ENCODE results near the gene ANKRD1.
A peak's percentile ranks its signal among the peaks of the same experiment; 100 is the strongest.
"Not testable (repeated sequence)": the region's sequence is repeated elsewhere in the genome, so short reads cannot be mapped to it uniquely, and the experiment has no call there.

Gene ANKRD1

DNA sequence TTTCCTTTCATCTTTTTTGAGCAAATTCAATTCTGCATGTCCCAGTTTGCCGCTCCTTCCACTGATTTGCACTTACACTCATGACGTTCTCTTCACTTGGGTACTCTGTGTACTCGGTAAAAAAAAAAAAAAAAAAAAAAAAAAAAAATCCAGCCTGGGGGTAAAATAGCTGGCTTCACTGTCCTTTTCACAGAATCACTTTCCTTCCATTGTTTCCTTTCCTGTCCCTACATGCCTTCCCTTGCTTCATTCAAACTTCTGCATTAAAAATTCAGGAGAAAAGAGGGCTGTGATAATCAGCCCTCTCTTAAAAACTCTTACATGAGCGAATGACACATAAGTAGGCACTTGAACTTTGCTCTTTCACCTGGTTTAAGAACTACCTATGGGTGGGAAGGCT is 8.7 kb downstream of the ANKRD1 start:
- DNase-seq, result no peak

DNA sequence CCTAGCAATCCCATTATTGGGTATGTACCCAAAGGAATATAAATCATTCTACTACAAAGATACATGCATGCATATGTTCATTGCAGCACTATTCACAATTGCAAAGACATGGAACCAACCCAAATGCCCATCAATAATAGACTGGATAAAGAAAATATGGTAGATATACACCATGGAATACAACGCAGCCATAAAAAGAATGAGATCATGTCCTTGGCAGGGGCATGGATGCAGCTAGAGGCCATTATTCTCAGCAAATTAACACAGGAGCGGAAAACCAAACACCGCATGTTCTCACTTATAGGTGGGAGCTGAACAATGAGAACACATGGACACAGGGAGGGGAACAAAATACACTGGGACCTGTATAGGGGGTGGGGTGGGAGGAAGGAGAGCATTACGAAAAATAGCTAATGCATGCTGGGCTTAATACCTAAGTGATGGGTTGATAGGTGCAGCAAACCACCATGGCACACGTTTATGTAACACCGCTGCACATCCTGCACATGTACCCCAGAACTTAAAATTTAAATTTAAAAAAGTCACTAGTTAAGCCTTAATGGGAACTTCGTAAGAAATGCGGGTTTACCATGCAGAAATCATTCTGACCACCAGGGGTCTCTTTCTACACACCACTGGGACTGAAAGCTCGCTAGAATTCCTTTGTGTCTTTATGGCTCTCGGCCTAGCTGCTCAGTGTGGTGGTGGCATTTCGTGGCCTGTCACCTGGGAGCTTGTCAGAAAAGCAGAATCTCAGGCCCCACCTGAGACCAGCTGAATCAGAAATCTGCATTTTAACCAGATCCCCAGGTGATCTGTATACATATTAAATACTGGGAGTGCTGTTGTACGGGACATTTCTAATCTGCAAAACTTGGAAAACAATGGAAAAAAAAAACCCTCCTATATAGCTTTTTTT is 9.5 kb downstream of the ANKRD1 start:
- DNase-seq, result peak; percentile 76

DNA sequence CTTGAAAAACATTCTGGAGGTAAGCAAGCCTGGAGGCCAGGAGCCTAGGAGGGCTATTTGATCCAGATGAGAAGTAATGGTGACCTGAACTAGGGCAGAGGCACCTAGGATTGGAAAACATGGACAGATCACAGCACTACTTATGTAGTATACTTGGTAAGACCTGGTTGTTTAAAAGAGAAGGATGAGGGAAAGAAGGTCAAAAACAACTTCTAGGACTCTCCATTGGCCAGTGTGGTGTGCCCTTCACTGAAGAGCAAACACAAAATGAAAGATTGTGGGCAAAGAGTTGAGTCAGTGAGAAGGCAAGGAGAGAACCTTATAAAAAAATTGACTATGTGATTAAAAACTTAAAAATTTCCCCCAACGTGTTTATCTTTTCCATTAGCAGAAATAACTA is 14.3 kb downstream of the ANKRD1 start:
- DNase-seq, result no peak

- no peak for DNase-seq
Measured at GRCh38 chr10:90905925-90906324, 15.0 kb downstream of the ANKRD1 start.

- DNase-seq, result not testable (repeated sequence)
Measured at GRCh38 chr10:90896916-90897315, 24.0 kb downstream of the ANKRD1 start.

DNA sequence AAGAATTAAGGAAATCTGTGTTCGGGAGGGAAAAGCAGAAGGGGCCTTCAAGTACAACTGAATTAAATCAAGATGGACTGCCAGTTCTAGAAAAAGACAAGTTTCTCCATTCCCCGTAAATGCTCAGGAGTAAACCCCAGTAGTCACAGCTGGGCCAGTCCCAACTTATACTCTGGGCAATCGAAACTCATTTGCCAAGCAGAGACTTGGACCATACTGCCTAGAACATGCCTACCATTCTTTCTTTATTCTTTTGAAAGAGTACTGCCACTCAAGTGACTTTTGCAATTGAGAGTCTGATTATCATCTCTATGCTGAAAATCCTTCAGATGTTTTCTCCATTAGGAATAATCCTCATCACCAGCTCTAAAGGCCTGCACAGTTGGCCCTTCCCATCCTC is 27.7 kb downstream of the ANKRD1 start:
- DNase-seq, result no peak

DNA sequence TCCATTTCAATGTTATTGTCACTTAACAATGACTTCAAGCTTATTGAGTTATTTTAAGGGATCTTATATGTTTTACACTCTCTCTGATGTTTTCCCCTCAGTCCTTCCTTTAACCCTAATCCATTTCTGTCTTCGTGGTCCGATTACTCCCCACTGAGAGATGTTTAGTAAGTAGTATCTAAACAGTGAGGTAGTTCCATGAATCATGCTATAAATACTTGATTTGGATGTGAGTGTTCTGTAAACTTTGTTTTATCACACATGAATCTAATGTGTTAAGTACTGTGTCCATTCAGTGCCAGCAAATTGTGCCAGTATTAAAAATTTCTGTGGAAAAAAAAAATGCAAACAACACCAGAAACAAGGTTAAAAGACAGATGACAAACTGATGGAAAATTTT is 30.5 kb downstream of the ANKRD1 start:
- DNase-seq, result no peak

- DNase-seq, result no peak
Measured at GRCh38 chr10:90889636-90890035, 31.3 kb downstream of the ANKRD1 start.

DNA sequence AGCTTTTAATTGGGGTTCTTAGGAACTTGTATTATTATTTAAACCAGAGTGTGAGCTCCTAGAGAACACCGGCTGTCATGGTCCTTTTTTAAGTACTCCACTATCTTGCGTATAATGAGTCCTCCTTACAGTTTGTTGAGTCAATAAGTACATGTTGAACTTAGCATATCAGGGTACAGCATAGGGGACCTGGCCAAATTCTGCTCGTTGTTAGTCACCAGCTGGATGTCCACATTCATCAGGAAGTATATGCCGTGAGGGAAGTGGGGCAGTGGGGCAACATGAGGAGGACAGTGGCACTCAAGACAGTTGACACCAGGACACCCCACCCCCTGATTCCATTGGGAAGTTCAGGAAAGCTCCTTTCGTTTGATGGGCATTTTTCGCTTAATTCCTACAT is 32.5 kb downstream of the ANKRD1 start:
- DNase-seq, result no peak

DNA sequence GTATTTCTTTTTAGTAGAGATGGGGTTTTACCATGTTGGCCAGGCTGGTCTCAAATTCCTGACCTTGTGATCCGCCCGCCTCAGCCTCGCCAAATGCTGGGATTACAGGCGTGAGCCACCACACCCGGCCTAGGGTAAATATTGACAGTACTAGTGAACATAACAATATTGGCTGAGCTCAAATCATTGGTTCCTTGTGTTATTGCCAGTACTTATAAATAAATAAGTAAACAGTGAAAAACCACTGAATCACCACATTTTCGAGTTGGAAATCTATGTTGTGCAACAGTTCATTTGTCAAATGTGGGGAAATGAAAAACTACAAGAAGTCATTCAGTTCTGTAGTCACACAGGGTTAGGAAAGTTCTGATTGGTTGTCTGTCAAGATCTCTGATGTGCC is 33.3 kb downstream of the ANKRD1 start:
- no peak for DNase-seq

- no peak for DNase-seq
Measured at GRCh38 chr10:90885176-90885575, 35.7 kb downstream of the ANKRD1 start.

- DNase-seq, result no peak
Measured at GRCh38 chr10:90884431-90884830, 36.5 kb downstream of the ANKRD1 start.

DNA sequence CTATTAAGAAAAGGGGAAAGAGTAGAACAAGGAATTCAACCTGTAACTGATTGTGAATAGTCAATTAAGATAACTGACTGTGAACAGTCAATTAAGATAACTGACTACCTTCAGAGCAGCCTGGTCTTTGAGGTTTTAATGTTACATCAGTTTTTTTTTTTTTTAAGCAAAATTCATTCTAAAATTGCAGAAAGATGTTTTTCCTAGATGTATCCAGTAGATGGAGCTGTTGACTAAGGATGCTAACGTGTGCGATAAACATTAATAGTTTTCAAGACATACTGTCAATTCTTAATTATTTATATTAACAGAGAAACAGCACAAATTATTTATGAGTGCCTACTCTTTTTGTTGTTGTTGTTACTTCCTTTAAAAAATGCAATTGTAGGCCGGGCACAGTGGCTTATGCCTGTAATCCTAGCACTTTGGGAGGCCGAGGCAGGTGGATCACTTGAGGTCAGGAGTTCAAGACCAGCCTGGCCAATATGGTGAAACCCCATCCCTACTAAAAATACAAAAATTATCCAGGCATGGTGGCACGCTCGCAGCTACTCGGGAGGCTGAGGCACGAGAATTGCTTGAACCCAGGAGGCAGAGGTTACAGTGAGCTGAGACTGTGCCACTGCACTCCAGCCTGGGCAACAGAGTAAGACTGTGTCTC is 40.7 kb downstream of the ANKRD1 start:
- DNase-seq, result peak; percentile 26

DNA sequence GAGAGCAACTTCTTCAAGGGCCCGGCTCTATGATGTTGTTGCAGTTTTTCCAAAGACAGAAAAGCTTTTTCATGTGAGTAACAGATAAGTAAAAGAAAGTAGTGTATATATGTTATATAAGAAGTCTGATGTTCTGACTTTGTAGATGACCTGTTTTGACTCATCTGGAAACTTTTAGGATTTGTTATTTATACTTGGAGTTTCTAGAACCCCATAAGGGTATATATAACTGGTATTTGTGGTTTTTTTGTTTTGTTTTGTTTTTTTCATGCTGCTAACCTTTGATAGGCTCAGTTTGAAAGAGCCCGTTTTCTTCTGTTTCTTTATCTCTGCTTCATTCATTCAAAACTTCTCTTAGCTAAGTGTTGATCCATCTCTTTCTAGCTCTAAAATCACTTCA is 41.8 kb downstream of the ANKRD1 start:
- DNase-seq, result no peak

DNA sequence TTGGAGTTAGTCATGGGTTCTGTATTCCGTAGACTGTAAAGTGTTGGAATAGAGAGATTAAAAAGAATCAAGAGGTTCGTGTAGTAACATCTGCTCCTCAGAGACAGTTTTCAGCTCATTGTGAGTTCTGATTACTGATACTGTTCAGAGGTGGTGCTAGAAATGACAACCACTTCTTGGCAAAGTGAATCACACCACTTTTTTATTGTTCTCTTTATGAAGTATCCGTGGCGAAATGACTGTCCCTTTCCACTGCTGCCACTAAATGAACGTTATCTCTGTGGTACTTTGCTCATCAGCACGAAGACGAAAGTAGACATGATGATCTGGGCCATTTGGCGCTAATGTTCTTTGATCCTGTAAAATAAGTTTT is 48.3 kb downstream of the ANKRD1 start:
- no peak for DNase-seq

DNA sequence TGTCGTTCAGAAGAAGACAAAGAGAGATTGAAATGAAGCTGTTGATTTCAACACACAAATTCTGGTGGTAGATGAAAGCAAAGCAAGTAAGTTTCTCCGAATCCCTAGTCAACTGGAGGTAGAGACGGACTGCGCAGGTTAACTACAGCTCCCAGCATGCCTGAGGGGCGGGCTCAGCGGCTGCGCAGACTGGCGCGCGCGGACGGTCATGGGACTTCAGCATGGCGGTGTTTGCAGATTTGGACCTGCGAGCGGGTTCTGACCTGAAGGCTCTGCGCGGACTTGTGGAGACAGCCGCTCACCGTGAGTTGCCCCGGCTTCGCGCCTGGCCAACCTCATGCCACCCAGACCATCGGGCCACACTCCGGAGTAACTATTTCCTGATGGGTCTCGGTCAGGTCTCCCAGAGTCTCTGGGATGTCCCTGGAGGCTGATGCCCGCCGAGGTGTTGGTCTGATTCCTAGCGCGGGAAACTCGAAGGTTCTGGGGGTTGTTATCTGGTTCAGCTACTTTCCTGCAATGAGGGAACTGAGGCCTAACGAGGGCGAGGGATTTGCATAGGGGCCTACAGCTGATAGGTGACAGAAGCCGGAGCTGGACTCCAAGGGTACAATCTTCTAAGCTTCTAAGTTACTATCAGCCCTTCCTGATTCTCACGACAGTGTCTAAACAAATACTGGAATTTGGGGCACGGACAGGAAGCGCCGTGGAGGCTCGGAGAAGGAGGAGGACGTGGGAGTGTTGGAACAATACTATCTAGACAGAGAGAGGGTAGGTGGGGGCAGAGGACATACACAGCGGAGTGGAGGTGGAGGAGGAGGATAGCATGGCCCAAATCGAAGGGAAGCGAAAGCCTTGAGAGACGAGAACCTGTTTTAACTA is 48.9 kb downstream of the ANKRD1 start, which contains the start of gene RPP30:
Gene RPP30, plus strand, starts transcription at position 209 of the 882 bp plus-strand sequence. Its CDS starts 13 bp downstream, at position 222.
- peak; percentile 93 for DNase-seq

- peak; percentile 80 for DNase-seq
Measured at GRCh38 chr10:90871279-90871765, 49.6 kb downstream of the ANKRD1 start.

DNA sequence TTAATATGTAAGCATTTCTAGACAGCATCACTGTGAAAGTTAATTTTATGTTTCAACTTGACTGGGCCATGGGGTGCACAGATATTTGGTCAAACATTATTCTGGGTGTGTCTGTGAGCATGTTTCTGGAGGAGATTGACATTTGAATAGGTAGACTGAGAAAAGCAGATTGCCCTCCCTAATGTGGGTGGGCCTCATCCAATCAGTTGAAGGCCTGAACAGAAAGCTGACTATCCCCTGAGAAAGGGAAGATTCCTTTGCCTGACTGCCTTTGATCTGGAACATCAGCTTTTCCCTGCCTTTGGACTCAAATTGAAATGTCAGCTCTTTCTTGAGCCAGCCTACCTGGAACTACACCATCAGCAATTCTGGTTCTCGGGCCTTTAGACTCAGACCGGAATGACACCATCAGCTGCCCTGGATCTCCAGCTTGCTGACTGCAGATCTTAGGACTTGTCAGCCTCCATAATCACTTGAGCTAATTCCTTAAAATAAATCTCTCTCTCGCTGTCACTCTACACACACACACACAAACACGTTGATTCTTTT is 54.8 kb downstream of the ANKRD1 start:
- no peak for DNase-seq

DNA sequence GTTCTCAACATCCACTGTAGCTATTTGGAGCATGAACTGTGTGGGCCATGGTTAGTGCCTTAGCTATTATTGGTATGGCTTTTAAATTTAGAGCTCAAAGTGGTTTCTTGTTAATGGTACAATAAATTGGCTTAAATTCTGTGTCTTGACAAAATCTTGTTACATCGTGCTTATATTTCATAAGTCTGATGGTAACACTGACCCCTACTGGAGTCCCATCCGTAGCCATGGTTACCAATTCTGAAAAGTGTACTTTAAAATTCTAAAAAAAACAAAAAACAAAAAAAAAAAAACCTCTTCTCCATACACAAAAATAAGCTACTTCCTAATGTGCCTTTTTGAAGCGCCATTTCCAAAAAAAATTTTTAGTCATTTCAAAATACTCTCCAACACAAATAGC is 55.5 kb downstream of the ANKRD1 start:
- DNase-seq, result no peak

DNA sequence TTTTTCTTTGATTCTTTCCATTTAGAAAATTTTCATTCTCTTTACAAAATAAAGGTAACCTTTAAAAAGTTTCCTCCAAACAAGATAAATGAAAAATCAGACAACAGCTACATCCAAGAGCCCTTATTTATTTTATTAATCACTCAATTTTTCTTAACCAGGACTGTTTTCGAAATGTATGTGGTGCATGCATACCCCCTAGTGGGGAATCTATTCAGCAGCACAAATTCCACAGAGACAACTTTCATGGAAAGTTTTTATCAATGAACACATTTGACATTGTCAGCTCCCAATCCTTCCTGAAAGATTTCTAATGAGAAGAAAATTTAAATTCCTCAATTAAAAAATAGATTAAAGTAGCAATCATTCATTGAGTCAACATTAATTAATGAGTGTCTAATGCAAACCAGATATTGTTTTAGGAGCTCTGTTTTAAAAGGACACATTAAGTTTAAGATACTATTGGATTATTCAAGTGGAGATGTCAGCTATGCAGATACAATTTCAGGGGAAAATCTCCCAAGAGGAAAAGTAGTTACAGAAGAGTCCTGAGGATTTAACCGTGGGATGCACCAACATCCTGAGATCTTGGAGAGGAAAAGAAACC is 57.9 kb downstream of the ANKRD1 start:
- peak; percentile 17 for DNase-seq

Data from retina (tissue), 1 donor.